ENCODE data around the gene PRR18. TPM values are rescaled to one million over a fixed set of nuclear protein-coding genes. Genes with fewer than 3 reads are reported as not detected.

Gene PRR18
- total RNA-seq, 1 donor from 2014 or later = 0.13 TPM

DNA sequence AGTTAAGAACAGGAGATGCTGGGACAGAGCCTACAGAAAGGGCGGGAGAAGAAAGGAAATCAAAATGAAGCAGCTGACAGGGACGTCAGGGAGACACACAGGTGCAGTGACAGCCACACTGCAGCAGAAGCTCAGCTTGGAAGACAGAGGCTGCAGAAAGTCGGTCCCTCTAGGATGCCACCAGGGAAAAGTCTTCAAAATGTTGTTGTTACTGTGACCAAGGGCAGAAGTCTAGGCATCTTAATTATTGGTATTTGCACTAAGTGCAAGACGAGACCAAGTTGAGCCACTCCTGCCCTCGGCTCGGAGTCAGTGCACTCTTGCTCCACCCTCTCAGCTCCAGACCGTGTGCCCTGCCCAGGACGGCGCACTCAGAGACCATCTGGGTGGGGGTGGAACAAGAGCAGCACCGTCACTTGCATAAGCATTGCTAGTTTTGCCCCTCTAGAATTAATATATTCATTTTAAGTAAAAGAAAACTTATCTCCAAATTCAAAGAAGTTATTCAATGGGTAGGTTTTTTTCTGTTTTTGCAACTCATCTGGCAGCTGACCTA is 2.6 kb downstream of the PRR18 start:
- H3K27me3 ChIP-seq (ENCODE audit: control insufficient read depth, insufficient read depth, low read length) = peaks cover 46% of the 10 kb centered on the region
- TF ChIP-seq, protein P1, sequence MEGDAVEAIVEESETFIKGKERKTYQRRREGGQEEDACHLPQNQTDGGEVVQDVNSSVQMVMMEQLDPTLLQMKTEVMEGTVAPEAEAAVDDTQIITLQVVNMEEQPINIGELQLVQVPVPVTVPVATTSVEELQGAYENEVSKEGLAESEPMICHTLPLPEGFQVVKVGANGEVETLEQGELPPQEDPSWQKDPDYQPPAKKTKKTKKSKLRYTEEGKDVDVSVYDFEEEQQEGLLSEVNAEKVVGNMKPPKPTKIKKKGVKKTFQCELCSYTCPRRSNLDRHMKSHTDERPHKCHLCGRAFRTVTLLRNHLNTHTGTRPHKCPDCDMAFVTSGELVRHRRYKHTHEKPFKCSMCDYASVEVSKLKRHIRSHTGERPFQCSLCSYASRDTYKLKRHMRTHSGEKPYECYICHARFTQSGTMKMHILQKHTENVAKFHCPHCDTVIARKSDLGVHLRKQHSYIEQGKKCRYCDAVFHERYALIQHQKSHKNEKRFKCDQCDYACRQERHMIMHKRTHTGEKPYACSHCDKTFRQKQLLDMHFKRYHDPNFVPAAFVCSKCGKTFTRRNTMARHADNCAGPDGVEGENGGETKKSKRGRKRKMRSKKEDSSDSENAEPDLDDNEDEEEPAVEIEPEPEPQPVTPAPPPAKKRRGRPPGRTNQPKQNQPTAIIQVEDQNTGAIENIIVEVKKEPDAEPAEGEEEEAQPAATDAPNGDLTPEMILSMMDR (IDR thresholded peaks at IDR 0.05; ENCODE audit: insufficient read depth, low read length, poor library complexity, severe bottlenecking) = no peak
- H3K4me3 ChIP-seq (ENCODE audit: low read depth, low read length) = no peak overlapping the region
- no peaks in the 10 kb centered on the region for H3K36me3 ChIP-seq (ENCODE audit: control insufficient read depth, insufficient read depth, low read length)
- no peak for DNase-seq (ENCODE audit: low read depth)

DNA sequence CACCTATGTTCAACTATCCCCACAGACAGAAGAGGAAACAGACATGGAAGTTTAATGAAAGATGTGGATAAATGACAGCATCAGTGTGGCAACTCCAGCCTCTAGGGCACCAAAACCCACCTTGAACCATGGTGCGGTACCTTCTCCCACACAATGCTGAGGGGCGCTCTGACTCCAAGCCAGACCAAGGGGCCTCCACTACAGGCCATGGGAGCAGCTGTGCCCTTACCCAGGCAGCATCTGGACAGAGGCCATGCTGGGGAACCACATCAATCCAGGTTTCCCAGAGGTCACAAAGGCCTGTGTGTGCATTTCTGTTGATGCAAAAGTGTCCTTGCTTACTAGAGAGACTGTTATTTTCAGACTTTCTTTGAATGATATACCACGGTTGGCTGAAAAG is 4.1 kb downstream of the PRR18 start:
- H3K27me3 ChIP-seq (ENCODE audit: control insufficient read depth, insufficient read depth, low read length) = peaks cover 33% of the 10 kb centered on the region
- DNase-seq (ENCODE audit: low read depth) = no peak
- no peaks in the 10 kb centered on the region for H3K36me3 ChIP-seq (ENCODE audit: control insufficient read depth, insufficient read depth, low read length)
- TF ChIP-seq, protein P1 (IDR thresholded peaks at IDR 0.05; ENCODE audit: insufficient read depth, low read length, poor library complexity, severe bottlenecking) = no peak
- no peak overlapping the region for H3K4me3 ChIP-seq (ENCODE audit: low read depth, low read length)

DNA sequence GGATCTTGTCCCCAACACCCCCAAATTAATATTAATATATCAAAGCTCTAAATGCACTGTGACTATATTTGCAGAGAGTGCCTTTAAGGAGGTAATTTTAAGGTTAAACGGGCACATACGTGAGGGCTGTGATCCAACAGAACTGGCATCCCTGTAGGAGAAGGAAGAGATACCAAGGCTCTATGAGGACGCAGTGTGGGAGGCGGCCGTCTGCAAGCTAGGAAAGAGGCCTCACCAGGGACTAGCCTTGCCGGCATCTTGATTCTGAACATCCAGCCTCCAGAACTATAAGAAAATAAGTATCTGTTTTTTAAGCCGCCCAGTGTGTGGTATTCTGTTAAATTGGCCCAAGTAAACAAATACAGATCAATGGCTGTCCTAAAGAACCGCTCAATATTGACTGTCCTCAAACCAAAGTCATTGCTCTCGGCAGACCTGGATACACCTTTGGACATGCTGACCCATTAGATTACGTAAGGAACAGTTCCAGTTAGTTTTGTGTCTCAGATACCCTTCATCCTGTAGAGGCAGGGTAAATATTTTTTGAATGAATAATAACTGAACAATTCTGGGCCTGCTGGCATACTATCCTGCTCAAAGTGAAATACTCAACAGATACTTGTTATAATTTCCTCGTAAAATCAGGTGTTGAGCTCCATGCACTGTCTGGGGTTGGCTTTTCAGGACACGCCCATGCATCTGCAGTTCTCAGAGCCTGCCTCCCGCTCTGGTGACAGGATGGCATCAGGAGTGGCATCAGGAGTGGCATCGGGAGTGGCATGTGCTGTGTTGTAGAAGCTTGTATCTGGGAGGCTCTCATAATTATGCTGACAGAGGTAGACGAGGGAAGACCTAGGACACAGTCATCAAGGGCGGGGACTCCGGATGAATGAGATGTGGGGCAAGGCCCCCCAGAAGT is 6.3 kb downstream of the PRR18 start:
- Histone ChIP-seq H3K4me3 (ENCODE audit: low read depth, low read length) (no peak overlapping the region), H3K36me3 (ENCODE audit: control insufficient read depth, insufficient read depth, low read length) (no peaks in the 10 kb centered on the region), H3K27me3 (ENCODE audit: control insufficient read depth, insufficient read depth, low read length) (peaks cover 13% of the 10 kb centered on the region)
- no peak for DNase-seq (ENCODE audit: low read depth)
- TF ChIP-seq, protein P1 (IDR thresholded peaks at IDR 0.05; ENCODE audit: insufficient read depth, low read length, poor library complexity, severe bottlenecking) = no peak

DNA sequence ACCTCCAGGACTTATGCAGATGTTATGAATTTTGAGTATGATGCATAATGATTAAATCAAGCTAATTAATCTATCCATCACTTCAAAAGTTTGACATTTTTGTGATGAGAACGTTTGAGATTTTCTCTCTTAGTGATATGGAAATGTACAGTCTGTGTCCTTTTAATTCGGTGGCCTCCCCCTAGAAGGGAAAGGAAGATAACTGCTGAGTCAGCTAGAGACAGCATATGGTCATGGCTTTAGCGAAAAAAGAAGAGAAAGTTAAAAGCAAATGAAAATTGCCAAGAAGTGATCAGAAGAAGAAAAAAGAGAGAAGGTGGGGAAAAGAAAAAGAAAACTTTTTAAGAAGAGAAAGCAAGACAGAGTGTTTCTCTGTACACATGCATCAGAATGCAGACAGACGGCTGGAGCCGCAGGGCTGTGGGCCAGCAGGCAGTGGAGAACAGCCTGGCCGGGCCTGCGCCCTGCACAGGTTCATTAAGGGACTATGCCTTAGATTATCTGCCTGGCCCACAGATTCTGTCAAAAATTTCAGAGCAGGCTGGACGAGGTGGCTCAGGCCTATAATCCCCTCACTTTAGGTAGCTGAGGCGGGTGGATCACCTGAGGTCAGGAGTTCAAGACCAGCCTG is 7.7 kb downstream of the PRR18 start:
- TF ChIP-seq, protein P1 (IDR thresholded peaks at IDR 0.05; ENCODE audit: insufficient read depth, low read length, poor library complexity, severe bottlenecking) = no peak
- H3K36me3 ChIP-seq (ENCODE audit: control insufficient read depth, insufficient read depth, low read length) = no peaks in the 10 kb centered on the region
- DNase-seq (ENCODE audit: low read depth) = no peak
- H3K27me3 ChIP-seq (ENCODE audit: control insufficient read depth, insufficient read depth, low read length) = peaks cover 6% of the 10 kb centered on the region
- no peak overlapping the region for H3K4me3 ChIP-seq (ENCODE audit: low read depth, low read length)

DNA sequence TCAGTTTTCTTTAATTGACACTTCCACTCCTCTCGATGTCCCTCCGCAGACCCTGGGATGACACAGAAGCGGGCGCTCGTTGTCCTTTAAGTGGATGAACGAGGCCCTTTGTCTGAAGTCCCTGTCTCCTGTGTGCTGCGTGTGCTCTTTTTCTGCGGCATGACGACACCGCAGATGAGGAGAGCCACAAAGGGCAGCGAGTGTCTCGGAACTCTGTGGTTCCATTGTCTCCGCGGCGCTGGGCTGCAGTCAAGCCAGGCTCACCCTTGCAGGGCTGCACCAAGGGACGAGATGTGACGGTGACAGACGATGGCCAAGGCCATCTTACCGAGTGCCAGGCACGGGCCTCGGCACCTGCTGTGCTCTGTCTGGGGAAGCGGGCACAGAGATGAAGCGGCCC is 10.6 kb downstream of the PRR18 start:
- H3K36me3 ChIP-seq (ENCODE audit: control insufficient read depth, insufficient read depth, low read length) = no peaks in the 10 kb centered on the region
- no peak overlapping the region for H3K4me3 ChIP-seq (ENCODE audit: low read depth, low read length)
- no peak for DNase-seq (ENCODE audit: low read depth)
- TF ChIP-seq, protein P1 (IDR thresholded peaks at IDR 0.05; ENCODE audit: insufficient read depth, low read length, poor library complexity, severe bottlenecking) = no peak
- H3K27me3 ChIP-seq (ENCODE audit: control insufficient read depth, insufficient read depth, low read length) = peaks cover 6% of the 10 kb centered on the region
